Testis (tissue), 2 donors: ENCODE results near the gene PTGES2.

Experiments used
- CTCF ChIP-seq, 3 experiments: fragments of 450-650 bp in 2 of 3; fragments of 200-600 bp in 1 of 3; sonication (generic) in 1 of 3; IDR thresholded peaks; one replicate each; pipeline ENCODE4 v1.5.1; 2016 to 2019; ENCODE audit warnings: antibody characterized with exemption in 3 of 3, mild to moderate bottlenecking in 2 of 3, moderate library complexity in 1 of 3
- POLR2A ChIP-seq: fragments of 450-650 bp; IDR thresholded peaks from one replicate; pipeline ENCODE4 v1.6.1; 2017; ENCODE audit warnings: antibody characterized with exemption, mild to moderate bottlenecking, moderate library complexity

GRCh38 chr9:128099231-128099931 lies 28.1 kb downstream of the PTGES2 start:
- TF ChIP-seq CTCF (IDR thresholded peaks at IDR 0.05), result no peak
- no peak for TF ChIP-seq POLR2A
